Glomerular visceral epithelial cell (primary cell): ENCODE measurements around the gene KRTAP5-8.
"Not testable (repeated sequence)": the region's sequence is repeated elsewhere in the genome, so short reads cannot be mapped to it uniquely, and the experiment has no call there.

Experiments used
- DNase-seq: peaks from one replicate; pipeline ENCODE4 v3.0.0-alpha.2; 2016; ENCODE audit errors: extremely low spot score

Gene KRTAP5-8

GRCh38 chr11:71574418-71574817 lies 36.6 kb downstream of the KRTAP5-8 start:
- no peak for DNase-seq

- no peak for DNase-seq
Observed at GRCh38 chr11:71575723-71576424, 38.0 kb downstream of the KRTAP5-8 start.

- DNase-seq, result not testable (repeated sequence)
Observed at GRCh38 chr11:71576688-71577465, 39.1 kb downstream of the KRTAP5-8 start.

GRCh38 chr11:71577469-71578004 lies 39.7 kb downstream of the KRTAP5-8 start:
- DNase-seq, result no peak

- DNase-seq, result not testable (repeated sequence)
Observed at GRCh38 chr11:71579513-71579912, 41.7 kb downstream of the KRTAP5-8 start.

- peak; percentile 60 for DNase-seq
Observed at GRCh38 chr11:71580057-71581003, 42.5 kb downstream of the KRTAP5-8 start.

GRCh38 chr11:71581826-71582225 lies 44.0 kb downstream of the KRTAP5-8 start:
- no peak for DNase-seq

GRCh38 chr11:71582309-71582895 lies 44.6 kb downstream of the KRTAP5-8 start, which contains the start of gene KRTAP5-11:
Gene KRTAP5-11 (minus strand): TSS chr11:71582875. CDS start chr11:71582837, 38 bp downstream.
- DNase-seq, result no peak

GRCh38 chr11:71582969-71583368 lies 45.1 kb downstream of the KRTAP5-8 start:
- DNase-seq, result not testable (repeated sequence)

GRCh38 chr11:71585673-71586072 lies 47.8 kb downstream of the KRTAP5-8 start:
- DNase-seq, result not testable (repeated sequence)

GRCh38 chr11:71588314-71588713 lies 50.5 kb downstream of the KRTAP5-8 start:
- not testable (repeated sequence) for DNase-seq
